ENCODE results near the gene SELENON.

SELENON gene

DNA sequence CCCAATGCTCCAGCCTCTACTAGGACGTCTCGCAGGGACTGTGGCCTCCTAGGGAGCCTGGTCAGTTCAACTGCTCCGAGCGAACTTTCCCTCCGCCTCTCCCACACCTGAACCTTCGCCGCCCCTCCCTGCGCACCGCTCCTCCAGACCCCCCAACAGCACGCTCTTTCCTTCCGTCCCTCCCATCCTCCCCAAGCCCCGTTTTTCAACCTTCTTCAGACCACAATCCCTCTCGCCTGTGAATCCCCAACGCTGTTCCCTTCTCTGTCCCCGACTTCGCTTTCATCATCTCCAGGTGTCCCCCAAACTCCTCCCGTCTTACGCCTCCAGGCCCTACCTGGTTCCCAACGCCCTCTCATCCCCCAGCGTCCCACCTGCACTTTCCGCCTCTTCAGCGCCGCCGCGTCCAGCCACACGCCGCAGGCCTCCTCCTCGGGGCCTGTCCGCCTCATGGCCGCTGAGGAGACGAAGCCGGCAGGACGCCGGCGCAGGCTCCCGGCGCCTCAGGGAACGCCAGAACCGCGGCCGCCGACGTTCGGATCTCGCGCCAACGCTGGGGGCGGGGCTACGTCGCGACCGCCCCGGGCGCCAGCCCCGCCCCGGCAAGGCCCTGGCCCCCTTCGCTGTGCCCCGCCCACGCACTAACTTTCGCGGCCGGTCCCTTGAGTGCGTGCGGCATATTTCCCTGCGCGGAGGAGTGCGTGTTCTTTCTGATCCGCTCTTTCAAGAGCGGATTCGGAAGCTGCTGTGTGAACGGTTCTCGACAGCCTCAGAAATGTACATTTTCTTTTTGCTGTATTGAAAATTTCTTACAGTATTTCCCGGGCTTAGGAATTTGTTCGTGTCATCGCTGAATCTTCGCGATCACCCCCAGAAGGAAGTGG, 59.2 kb downstream of the SELENON start, which contains the start of gene AUNIP:
Gene AUNIP (minus strand): TSS at position 552 of the 884 bp plus-strand sequence. CDS start 100 bp downstream, at position 452.
- DNase-seq (ENCODE audit: low read depth), result peak; percentile 39
- H3K4me3 ChIP-seq (ENCODE audit: control insufficient read depth, low read depth, low read length), result peak within 1 kb of the TSS; percentile 85
- TF ChIP-seq, protein P1, sequence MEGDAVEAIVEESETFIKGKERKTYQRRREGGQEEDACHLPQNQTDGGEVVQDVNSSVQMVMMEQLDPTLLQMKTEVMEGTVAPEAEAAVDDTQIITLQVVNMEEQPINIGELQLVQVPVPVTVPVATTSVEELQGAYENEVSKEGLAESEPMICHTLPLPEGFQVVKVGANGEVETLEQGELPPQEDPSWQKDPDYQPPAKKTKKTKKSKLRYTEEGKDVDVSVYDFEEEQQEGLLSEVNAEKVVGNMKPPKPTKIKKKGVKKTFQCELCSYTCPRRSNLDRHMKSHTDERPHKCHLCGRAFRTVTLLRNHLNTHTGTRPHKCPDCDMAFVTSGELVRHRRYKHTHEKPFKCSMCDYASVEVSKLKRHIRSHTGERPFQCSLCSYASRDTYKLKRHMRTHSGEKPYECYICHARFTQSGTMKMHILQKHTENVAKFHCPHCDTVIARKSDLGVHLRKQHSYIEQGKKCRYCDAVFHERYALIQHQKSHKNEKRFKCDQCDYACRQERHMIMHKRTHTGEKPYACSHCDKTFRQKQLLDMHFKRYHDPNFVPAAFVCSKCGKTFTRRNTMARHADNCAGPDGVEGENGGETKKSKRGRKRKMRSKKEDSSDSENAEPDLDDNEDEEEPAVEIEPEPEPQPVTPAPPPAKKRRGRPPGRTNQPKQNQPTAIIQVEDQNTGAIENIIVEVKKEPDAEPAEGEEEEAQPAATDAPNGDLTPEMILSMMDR (IDR thresholded peaks at IDR 0.05; ENCODE audit: control insufficient read depth, insufficient read depth, low read depth, low read length, missing control alignments), result no peak

DNA sequence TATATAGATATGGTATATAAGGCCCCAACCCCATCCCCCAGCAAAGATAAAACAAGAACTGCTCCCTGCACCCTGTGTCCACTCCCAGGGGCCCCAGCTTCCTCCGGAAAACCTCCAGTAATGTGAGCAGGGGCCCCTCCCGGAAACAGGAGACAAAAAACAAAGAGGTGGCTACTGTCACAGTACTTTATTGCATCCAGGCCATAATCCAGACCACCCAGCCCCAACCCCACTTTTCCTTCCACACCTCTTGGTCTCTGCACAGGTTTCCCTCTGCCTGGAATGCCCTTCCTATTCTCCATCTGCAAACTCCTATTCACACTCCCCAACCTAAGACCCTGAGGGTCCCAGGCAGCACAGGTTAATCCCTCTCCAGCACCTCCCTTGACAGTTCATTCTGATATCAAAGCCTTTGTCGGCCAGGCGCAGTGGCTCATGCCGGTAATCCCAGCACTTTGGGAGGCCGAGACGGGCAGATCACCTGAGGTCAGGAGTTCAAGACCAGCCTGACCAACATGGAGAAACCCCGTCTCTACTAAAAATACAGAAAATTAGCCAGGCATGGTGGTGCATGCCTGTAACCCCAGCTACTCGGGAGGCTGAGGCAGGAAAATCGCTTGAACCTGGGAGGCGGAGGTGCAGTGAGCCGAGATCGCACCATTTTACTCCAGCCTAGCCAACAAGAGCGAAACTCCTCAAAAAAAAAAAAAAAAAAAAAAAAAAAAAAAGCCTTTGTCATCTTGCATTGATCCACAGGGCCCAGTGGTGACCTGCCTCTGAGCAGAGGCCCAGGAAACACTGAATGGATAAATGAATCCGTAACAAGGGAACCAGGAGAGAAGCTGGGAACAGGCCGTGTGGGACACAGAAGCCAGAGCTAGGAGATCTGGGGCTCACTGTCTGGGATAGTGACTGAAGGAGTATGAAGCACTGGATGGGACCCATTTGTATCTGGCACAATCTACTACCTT, 61.6 kb downstream of the SELENON start:
- no peak for DNase-seq (ENCODE audit: low read depth)
- TF ChIP-seq, protein P1 (IDR thresholded peaks at IDR 0.05; ENCODE audit: control insufficient read depth, insufficient read depth, low read depth, low read length, missing control alignments), result no peak
- no peak overlapping the region for H3K4me3 ChIP-seq (ENCODE audit: control insufficient read depth, low read depth, low read length)

DNA sequence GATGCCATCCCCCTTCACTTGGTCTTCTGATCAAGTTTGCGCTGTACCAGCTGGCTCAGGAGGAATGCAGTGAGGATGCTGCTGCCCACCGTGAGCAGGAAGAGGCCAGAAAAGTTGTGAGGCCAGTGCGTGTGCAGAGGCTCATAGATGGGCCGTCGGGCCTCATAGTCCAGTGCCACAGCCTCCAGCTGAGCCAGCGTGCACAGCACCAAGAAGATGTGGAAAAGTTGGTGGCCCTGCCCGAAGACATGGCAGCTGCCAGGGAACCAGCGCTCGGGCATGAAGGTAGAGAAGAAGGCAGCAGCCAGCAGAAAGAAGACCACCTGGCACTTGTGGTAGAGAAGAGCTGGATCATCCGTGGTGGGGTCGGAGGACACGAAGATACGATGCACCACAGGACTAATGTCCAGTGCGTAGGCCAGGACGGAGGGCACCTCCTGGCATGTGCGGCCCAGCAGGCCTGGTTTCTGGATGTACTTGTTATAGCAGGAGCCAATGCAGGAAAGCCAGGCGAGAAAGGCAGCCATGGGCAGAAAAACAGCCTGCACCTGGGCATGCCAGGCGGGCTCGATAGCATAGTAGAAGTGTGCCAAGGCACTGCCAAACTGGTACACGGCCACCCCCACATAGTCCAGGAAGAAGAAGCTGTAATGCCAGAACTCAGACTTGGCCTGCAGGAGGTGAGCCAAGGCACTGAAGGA, 62.9 kb downstream of the SELENON start:
- no peak overlapping the region for H3K4me3 ChIP-seq (ENCODE audit: control insufficient read depth, low read depth, low read length)
- DNase-seq (ENCODE audit: low read depth), result no peak
- TF ChIP-seq, protein P1 (IDR thresholded peaks at IDR 0.05; ENCODE audit: control insufficient read depth, insufficient read depth, low read depth, low read length, missing control alignments), result no peak

DNA sequence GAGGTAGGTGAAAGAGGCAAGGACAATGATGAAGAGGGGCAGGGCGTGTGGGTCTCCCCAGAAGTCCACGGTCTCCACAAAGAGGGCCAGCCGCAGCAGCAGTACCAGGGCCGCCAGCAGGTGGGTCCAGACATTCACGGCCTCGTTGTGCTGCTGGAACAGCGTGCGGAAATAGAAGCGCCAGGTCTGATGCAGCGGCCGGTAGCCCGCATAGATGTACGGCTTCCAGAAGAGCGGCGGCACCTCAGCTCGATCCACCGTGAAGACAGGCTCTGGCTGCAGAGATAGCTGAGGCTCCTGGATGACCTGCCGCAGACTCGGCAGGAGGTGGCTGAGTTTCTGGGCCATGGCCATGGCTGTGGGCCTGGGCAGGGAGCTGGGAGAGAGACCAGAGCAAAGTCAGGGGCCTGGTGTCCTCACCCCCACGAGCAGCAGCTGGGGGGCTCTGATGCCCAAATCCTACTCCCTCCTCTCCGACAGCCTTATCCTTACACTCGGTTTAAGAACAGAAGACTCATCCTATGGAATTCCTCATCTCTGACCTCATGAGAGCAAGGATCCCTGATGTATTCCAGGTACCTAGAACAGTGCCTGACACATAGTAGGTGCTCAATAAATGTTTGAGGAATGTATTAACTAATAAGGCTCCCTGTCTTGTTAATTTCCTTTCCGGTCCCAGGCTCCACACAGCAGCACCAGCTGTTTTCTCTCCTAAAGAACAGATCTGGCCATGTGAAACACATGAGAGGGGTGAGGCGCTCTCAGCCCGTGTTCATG, 63.7 kb downstream of the SELENON start:
- no peak overlapping the region for H3K4me3 ChIP-seq (ENCODE audit: control insufficient read depth, low read depth, low read length)
- no peak for DNase-seq (ENCODE audit: low read depth)
- TF ChIP-seq, protein P1 (IDR thresholded peaks at IDR 0.05; ENCODE audit: control insufficient read depth, insufficient read depth, low read depth, low read length, missing control alignments), result no peak

DNA sequence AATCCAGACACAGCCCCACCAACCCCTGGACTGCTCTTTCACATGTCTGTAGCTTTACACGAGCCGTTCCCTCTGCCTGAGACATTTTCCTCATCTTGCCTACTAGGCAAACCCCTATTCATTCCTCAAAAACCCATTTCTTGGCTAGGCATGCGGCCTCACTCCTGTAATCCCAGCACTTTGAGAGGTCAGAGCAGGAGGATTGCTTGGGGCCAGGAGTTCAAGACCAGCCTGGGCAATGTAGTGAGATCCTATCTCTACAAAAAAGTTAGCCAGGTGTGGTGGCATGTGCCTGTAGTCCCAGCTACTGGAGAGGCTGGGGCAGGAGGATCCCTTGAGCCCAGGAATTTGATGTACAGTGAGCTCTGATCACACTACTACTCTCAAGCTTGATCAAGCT, 64.4 kb downstream of the SELENON start:
- TF ChIP-seq, protein P1 (IDR thresholded peaks at IDR 0.05; ENCODE audit: control insufficient read depth, insufficient read depth, low read depth, low read length, missing control alignments), result no peak
- no peak overlapping the region for H3K4me3 ChIP-seq (ENCODE audit: control insufficient read depth, low read depth, low read length)
- no peak for DNase-seq (ENCODE audit: low read depth)
